ENCODE results near the gene SIRPG.
"Not testable (repeated sequence)": the region's sequence is repeated elsewhere in the genome, so short reads cannot be mapped to it uniquely, and the experiment has no call there.

Gene SIRPG

DNA sequence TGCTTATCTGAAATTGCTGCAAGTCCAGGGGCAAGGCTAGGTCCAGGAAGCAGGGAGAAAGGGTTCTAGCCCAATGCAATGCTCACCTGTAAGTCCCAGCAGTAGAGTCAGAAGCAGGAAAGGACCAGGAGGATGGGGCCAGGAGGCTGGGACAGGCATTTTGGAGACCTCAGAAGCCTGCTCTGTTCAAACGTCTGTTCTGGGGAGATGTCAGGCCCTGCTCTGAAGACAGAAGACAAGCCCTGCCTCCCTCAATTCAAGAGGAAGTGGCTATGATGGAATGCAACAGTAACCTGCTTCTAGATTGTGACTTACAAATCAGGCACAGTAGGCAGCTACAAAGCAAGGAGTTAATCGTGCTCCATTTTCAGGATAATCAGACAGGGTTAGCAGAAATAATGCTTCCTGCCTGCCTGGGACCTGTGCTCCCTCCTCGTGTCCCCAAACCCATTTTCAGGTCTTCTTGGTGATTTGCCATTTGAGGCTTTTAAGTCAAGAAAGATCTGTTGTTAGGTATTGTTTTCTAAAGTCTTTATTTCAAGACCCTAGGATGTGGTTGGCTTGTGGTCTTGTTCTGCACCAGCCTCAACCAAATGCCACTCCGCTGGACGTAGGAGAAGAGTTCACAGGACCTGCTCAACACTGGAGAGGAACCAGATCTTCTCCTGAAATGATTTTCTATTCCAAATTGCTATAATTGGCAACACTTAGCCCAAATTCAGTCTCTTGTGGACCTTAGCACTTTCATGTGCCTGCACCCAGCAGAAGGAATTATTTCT lies at the start of gene SIRPG:
Gene SIRPG, minus strand, starts transcription at position 224 of the 779 bp plus-strand sequence. Its CDS starts 65 bp downstream, at position 159.
- no peak for TF ChIP-seq CTCF (IDR thresholded peaks at IDR 0.05; ENCODE audit: low read depth, low read length, missing control alignments)
- no peak within 1 kb of the TSS for H3K4me3 ChIP-seq (ENCODE audit: low read depth, low read length)
- no peak for DNase-seq (ENCODE audit: low read depth)

- not testable (repeated sequence) for DNase-seq (ENCODE audit: low read depth); H3K4me3 ChIP-seq (ENCODE audit: low read depth, low read length)
These were observed 49.3 kb upstream of the SIRPG start for GRCh38 chr20:1706887-1707286.

- DNase-seq (ENCODE audit: low read depth), result no peak
- TF ChIP-seq CTCF (IDR thresholded peaks at IDR 0.05; ENCODE audit: low read depth, low read length, missing control alignments), result no peak
These were observed 48.5 kb upstream of the SIRPG start for GRCh38 chr20:1706079-1706478.

GRCh38 chr20:1702855-1703254 lies 45.3 kb upstream of the SIRPG start:
- DNase-seq (ENCODE audit: low read depth), result no peak
- no peak overlapping the region for H3K4me3 ChIP-seq (ENCODE audit: low read depth, low read length)
- no peak for TF ChIP-seq CTCF (IDR thresholded peaks at IDR 0.05; ENCODE audit: low read depth, low read length, missing control alignments)

More at GRCh38 chr20:1706079-1706478, 48.5 kb upstream of the SIRPG start:
- no peak overlapping the region for H3K4me3 ChIP-seq (ENCODE audit: low read depth, low read length)

DNA sequence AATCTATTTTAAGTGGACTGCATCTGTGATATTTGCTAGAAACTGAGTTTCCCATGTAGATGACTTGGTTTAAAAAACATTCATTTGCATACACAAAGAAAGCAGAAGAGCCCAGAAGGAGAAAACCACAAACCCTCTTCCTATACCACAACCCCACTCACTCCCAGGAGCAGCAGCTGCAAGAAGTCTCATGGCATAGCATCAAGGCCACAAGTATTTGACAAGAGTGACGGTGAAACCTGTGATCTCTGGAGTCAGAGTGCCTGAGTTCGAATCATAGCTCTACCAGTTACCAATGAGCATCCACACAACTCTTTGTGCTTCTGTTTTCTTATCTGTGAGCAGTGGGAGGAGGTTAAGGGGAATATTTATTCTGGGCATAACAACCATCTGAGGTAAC lies 44.7 kb upstream of the SIRPG start:
- no peak for DNase-seq (ENCODE audit: low read depth)
- no peak for TF ChIP-seq CTCF (IDR thresholded peaks at IDR 0.05; ENCODE audit: low read depth, low read length, missing control alignments)

GRCh38 chr20:1700990-1701389 lies 43.4 kb upstream of the SIRPG start:
- no peak for DNase-seq (ENCODE audit: low read depth)
- TF ChIP-seq CTCF (IDR thresholded peaks at IDR 0.05; ENCODE audit: low read depth, low read length, missing control alignments), result no peak
- no peak overlapping the region for H3K4me3 ChIP-seq (ENCODE audit: low read depth, low read length)

More for the DNA sequence above, 44.7 kb upstream of the SIRPG start:
- no peak overlapping the region for H3K4me3 ChIP-seq (ENCODE audit: low read depth, low read length)

DNA sequence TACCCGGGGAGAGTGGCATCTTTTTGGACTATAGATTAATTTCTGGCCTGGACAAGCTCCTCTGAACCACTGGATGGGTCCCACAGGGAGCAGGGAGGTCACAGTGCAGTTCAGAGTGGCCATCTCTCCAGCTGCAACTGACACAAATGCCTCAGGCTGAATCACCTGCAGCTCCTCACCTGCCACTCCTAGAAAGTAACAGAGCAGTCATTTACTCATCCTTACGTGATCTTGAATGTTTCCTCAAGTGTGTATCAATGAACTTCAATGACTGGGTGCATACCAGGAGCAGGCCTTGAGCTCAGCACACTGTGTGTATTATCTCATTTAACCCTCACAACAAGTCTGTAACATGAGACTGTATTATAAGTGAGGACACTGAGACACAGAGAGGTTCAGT lies 40.0 kb upstream of the SIRPG start:
- DNase-seq (ENCODE audit: low read depth), result no peak
- no peak overlapping the region for H3K4me3 ChIP-seq (ENCODE audit: low read depth, low read length)
- TF ChIP-seq CTCF (IDR thresholded peaks at IDR 0.05; ENCODE audit: low read depth, low read length, missing control alignments), result no peak
